Ovary (tissue), 3 donors: ENCODE data around the gene GRAMD1B.

Experiments
- CTCF ChIP-seq, 3 donors: fragments of 450-650 bp in 2 of 3; fragments of 200-600 bp in 1 of 3; IDR thresholded peaks; one replicate each; pipeline versions ENCODE4 v1.5.1 to v1.8.0; 2016 to 2022; ENCODE audit warnings: antibody characterized with exemption in 3 of 3, mild to moderate bottlenecking in 1 of 3
- EP300 ChIP-seq: sonication (generic); formaldehyde crosslinking; IDR thresholded peaks from one replicate; pipeline ENCODE4 v1.6.1; 2017; ENCODE audit warnings: antibody characterized with exemption
- POLR2A ChIP-seq: fragments of 450-650 bp; IDR thresholded peaks from one replicate; pipeline ENCODE4 v1.6.1; 2017; ENCODE audit warnings: antibody characterized with exemption, mild to moderate bottlenecking, moderate library complexity
- donor health status: DM: no; HTN: no; CAD: no.

GRCh38 chr11:123582992-123583504 is 153.0 kb downstream of the GRAMD1B start:
- TF ChIP-seq CTCF (IDR thresholded peaks at IDR 0.05): no peak
- no peak for TF ChIP-seq EP300
- TF ChIP-seq POLR2A: no peak
